HG02642 (cell line): ENCODE measurements around the gene MTG2.

ENCODE experiments used
- ATAC-seq: cut with Tn5 transposase; IDR thresholded peaks from one replicate; pipeline ENCODE4 v1.9.1; 2021; ENCODE audit warnings: mild to moderate bottlenecking; ENCODE audit not compliant: unreplicated experiment, poor library complexity

Gene MTG2

GRCh38 chr20:62230276-62230675, 47.4 kb downstream of the MTG2 start:
- no peak for ATAC-seq

GRCh38 chr20:62230696-62231095, 47.9 kb downstream of the MTG2 start:
- ATAC-seq, result no peak

- no peak for ATAC-seq
Observed at GRCh38 chr20:62231292-62231691, 48.5 kb downstream of the MTG2 start.

GRCh38 chr20:62232194-62232593, 49.4 kb downstream of the MTG2 start:
- no peak for ATAC-seq

GRCh38 chr20:62232770-62233645, 50.2 kb downstream of the MTG2 start:
- ATAC-seq, result no peak

- ATAC-seq, result no peak
Observed at GRCh38 chr20:62233684-62234083, 50.9 kb downstream of the MTG2 start.

- no peak for ATAC-seq
Observed at GRCh38 chr20:62234339-62234738, 51.5 kb downstream of the MTG2 start.

GRCh38 chr20:62235001-62235776, 52.4 kb downstream of the MTG2 start:
- ATAC-seq, result no peak

GRCh38 chr20:62235777-62236157, 52.9 kb downstream of the MTG2 start:
- ATAC-seq, result no peak

GRCh38 chr20:62236200-62236599, 53.4 kb downstream of the MTG2 start:
- no peak for ATAC-seq

GRCh38 chr20:62236766-62237513, 54.1 kb downstream of the MTG2 start:
- no peak for ATAC-seq

GRCh38 chr20:62237514-62237800, 54.6 kb downstream of the MTG2 start:
- no peak for ATAC-seq

GRCh38 chr20:62237801-62238568, 55.2 kb downstream of the MTG2 start, which contains the start of gene OSBPL2:
OSBPL2 (plus strand) TSS chr20:62238521; CDS start chr20:62256185, 17,664 bp downstream.
- peak; percentile 97 for ATAC-seq

GRCh38 chr20:62238569-62239277, 55.9 kb downstream of the MTG2 start:
- ATAC-seq, result peak; percentile 14

GRCh38 chr20:62239278-62239879, 56.6 kb downstream of the MTG2 start:
- ATAC-seq, result no peak

- no peak for ATAC-seq
Observed at GRCh38 chr20:62240020-62240685, 57.3 kb downstream of the MTG2 start.

GRCh38 chr20:62241506-62241905, 58.7 kb downstream of the MTG2 start:
- no peak for ATAC-seq

GRCh38 chr20:62242176-62242575, 59.3 kb downstream of the MTG2 start:
- ATAC-seq, result no peak

GRCh38 chr20:62243106-62243505, 60.3 kb downstream of the MTG2 start:
- ATAC-seq, result no peak
